ENCODE results near the gene KRTAP4-9.
"Not testable (repeated sequence)": the region's sequence is repeated elsewhere in the genome, so short reads cannot be mapped to it uniquely, and the experiment has no call there.

KRTAP4-9 gene

GRCh38 chr17:41126412-41126811, 21.2 kb downstream of the KRTAP4-9 start:
- in situ Hi-C loops (cut with HindIII; ENCODE audit: low sequenced_read_pairs): no loop called here

GRCh38 chr17:41127371-41127770, 22.2 kb downstream of the KRTAP4-9 start:
- in situ Hi-C loops (cut with HindIII; ENCODE audit: low sequenced_read_pairs): no loop called here

- in situ Hi-C loops (cut with HindIII; ENCODE audit: low sequenced_read_pairs): no loop called here
Observed at GRCh38 chr17:41131979-41132378, 26.8 kb downstream of the KRTAP4-9 start.

- in situ Hi-C loops (cut with HindIII; ENCODE audit: low sequenced_read_pairs): no loop called here
Observed at GRCh38 chr17:41133880-41134735, 28.9 kb downstream of the KRTAP4-9 start.

DNA sequence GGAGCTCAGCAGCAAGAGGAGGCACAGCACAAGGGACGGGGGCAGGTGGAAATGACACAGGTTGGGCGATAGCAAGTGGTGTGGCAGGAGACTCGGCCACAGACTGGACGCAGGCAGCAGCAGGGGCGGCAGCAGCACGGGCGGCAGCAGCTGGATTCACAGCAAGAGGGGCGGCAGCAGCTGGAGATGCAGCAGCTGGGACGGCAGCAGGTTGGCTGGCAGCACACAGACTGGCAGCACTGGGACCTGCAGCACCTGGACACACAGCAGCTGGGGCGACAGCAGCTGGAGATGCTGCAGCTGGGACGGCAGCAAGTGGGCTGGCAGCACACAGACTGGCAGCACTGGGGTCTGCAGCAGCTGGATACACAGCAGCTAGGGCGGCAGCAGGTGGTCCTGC, 34.7 kb downstream of the KRTAP4-9 start:
- in situ Hi-C loops (cut with HindIII; ENCODE audit: low sequenced_read_pairs): not testable (repeated sequence)

DNA sequence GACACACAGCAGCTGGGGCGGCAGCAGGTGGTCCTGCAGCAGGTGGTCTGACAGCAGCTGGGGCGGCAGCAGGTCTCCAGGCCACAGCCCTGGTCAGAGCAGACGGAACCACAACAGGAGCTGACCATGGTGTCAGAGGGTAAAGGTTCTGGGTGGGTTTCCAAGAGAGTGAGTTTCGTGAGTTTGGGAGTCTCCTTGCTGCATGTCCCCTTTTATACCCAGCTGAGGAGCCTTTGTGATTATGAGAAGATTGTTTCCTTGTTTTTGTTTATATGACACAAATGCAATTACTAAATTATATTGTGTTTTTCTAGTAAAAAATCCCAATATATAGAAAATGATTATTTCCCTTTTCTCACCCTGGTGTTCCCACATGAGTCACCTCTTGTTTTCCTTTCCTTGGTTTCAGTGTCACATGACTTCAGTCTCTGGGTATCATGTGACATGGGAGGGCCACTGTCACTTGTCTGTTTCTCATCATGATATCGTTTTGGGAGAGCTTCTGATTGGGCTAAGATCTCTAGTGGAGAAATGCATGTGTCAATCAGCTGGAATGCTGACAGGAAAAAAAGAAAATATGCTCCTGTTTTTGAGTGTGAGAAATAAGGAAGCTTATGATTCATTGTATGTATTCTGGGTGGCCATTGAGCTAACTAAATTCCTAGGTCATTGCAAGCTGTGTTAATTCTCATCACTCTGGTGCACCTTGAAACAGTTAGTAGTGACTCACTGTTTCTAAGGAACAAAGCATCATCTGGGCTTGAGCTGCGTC, 35.4 kb downstream of the KRTAP4-9 start, which contains the start of gene KRTAP4-6:
Gene KRTAP4-6, minus strand, starts transcription at position 185 of the 772 bp plus-strand sequence. Its CDS starts 57 bp downstream, at position 128.
- in situ Hi-C loops (cut with HindIII; ENCODE audit: low sequenced_read_pairs): no loop called here

GRCh38 chr17:41141361-41141760, 36.2 kb downstream of the KRTAP4-9 start:
- in situ Hi-C loops (cut with HindIII; ENCODE audit: low sequenced_read_pairs): no loop called here

GRCh38 chr17:41144846-41145245, 39.7 kb downstream of the KRTAP4-9 start:
- in situ Hi-C loops (cut with HindIII; ENCODE audit: low sequenced_read_pairs): no loop called here

- in situ Hi-C loops (cut with HindIII; ENCODE audit: low sequenced_read_pairs): no loop called here
Observed at GRCh38 chr17:41145261-41145660, 40.1 kb downstream of the KRTAP4-9 start.

DNA sequence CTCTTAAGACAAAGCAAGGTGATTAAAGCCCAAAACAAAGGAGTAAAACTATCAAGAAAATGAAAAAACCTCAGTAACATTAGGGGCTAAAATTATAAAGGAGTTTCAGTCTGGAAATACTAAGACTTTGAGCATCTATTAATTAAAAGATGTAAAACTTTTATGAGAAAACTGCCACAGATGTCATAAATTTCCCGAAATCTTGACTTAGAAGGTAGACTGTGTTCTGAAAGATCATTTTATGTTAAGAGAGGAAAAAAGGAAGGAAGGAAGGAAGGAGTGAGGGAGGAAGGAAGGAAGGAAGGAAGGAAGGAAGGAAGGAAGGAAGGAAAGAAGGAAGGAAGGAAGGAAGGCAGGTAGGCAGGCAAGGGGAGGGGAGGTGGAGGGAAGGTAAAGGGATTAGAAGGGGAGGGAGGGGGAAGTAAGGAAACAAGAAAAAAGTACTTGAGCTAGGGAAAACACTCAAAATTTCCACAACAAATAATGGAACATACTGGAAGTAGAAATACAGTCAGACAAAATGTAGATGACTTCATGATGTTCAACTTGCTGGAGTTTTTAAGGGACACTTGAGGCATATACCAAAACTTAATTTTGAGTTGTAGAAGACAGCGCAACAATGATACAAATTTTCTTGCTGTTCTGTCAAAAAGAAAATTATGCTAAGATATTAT, 42.5 kb downstream of the KRTAP4-9 start:
- in situ Hi-C loops (cut with HindIII; ENCODE audit: low sequenced_read_pairs): no loop called here

DNA sequence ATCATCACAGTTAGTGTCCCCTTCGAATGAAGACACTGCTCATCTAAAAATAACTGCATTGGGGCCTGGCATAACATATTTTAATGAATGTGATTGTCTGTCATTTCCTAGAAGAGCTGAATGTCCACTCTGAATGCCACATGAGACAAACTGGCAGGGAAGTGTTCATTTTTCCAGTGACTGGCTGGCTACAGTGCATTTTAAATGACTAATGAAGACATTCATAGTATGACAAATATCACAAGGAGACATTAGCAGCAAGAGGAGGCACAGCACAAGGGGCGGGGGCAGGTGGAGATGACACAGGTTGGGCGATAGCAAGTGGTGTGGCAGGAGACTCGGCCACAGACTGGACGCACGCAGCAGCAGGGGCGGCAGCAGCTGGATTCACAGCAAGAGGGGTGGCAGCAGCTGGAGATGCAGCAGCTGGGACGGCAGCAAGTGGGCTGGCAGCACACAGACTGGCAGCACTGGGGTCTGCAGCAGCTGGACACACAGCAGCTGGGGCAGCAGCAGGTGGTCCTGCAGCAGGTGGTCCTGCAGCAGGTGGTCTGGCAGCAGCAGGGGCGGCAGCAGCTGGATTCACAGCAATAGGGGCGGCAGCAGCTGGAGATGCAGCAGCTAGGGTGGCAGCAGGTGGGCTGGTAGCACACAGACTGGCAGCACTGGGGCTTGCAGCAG, 43.9 kb downstream of the KRTAP4-9 start:
- in situ Hi-C loops (cut with HindIII; ENCODE audit: low sequenced_read_pairs): not testable (repeated sequence)

DNA sequence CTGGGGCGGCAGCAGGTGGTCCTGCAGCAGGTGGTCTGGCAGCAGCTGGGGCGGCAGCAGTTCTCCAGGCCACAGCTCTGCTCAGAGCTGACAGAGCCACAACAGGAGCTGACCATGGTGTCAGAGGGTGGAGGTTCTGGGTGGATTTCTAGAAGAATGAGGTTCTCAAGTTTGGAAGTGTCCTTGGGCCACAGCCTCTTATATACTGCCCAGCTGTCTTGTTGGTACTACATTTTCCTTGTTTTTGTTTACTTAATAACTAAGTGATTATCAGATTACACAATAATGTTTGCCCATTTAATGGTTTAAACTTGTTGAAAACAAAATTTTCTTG, 44.4 kb downstream of the KRTAP4-9 start, which contains the start of gene KRTAP4-5:
Gene KRTAP4-5, minus strand, starts transcription at position 174 of the 334 bp plus-strand sequence. Its CDS starts 58 bp downstream, at position 116.
- in situ Hi-C loops (cut with HindIII; ENCODE audit: low sequenced_read_pairs): no loop called here

DNA sequence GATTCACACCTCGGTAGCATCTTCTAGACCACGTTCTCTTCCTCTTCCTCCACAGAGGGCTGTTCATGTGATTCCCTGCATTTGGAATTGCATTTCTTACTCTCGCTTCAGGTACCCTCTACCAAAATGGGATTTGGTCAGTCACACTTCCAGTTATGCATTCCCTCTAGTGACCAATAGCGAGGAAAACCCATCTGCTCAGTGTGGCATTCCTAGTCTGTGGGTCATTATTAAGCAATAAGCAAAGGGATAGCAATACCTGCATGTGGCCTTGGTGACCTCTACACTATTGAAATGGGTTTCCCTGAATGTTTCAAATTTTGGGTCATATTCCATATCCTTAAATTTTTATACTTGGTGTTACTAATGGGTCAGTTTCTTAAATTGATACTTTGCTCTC, 44.8 kb downstream of the KRTAP4-9 start:
- in situ Hi-C loops (cut with HindIII; ENCODE audit: low sequenced_read_pairs): no loop called here

GRCh38 chr17:41151525-41151924, 46.3 kb downstream of the KRTAP4-9 start:
- in situ Hi-C loops (cut with HindIII; ENCODE audit: low sequenced_read_pairs): no loop called here

- in situ Hi-C loops (cut with HindIII; ENCODE audit: low sequenced_read_pairs): no loop called here
Observed at GRCh38 chr17:41153856-41154255, 48.7 kb downstream of the KRTAP4-9 start.
